LNCaP clone FGC (cell line): ENCODE data around the gene PCDHGB4.
"Not testable (repeated sequence)": the region's sequence is repeated elsewhere in the genome, so short reads cannot be mapped to it uniquely, and the experiment has no call there.

Experiments used
- DNase-seq: peaks from one replicate; pipeline ENCODE4 v3.0.0-alpha.2; 2011; ENCODE audit warnings: low read depth
- H3K4me3 ChIP-seq: 2 replicates; pipeline ENCODE4 v1.5.1; 2011; ENCODE audit warnings: mild to moderate bottlenecking, low read depth, low read length, control low read depth
- TF ChIP-seq, protein P1 (sequence below): IDR thresholded peaks from 2 replicates; pipeline ENCODE4 v1.5.1; 2012; ENCODE audit warnings: mild to moderate bottlenecking; ENCODE audit not compliant: control insufficient read depth, insufficient read depth; ENCODE audit errors: extremely low read depth

PCDHGB4 gene

DNA sequence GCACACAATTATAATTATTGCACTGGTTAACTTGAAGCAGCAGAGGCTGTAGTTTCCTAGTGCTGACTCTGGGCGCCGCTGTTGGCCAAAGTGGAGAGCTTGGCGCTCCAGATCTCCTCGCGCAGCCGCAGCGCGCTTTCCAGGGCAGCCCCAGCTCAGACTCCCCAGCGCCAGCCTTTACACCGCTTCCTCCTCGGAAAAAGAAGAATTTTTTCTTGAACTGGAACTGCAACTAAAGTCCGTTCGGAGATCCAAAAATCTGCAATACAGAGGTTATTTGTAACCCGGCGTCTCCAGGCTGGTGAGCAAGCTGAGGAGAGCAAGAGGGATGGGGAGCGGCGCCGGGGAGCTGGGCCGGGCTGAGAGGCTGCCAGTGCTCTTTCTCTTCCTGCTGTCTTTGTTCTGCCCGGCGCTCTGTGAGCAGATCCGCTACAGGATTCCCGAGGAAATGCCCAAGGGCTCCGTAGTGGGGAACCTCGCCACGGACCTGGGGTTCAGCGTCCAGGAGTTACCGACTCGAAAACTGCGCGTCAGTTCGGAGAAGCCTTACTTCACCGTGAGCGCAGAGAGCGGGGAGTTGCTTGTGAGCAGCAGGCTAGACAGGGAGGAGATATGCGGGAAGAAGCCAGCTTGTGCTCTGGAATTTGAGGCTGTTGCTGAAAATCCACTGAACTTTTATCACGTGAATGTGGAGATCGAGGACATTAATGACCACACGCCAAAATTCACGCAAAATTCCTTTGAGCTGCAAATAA, at the start of gene PCDHGB4:
TSS of gene PCDHGB4 (plus strand) at position 142 of the 755 bp plus-strand sequence. CDS start at position 329, 187 bp downstream.
- DNase-seq, H3K4me3 ChIP-seq: not testable (repeated sequence)
- TF ChIP-seq, protein P1, sequence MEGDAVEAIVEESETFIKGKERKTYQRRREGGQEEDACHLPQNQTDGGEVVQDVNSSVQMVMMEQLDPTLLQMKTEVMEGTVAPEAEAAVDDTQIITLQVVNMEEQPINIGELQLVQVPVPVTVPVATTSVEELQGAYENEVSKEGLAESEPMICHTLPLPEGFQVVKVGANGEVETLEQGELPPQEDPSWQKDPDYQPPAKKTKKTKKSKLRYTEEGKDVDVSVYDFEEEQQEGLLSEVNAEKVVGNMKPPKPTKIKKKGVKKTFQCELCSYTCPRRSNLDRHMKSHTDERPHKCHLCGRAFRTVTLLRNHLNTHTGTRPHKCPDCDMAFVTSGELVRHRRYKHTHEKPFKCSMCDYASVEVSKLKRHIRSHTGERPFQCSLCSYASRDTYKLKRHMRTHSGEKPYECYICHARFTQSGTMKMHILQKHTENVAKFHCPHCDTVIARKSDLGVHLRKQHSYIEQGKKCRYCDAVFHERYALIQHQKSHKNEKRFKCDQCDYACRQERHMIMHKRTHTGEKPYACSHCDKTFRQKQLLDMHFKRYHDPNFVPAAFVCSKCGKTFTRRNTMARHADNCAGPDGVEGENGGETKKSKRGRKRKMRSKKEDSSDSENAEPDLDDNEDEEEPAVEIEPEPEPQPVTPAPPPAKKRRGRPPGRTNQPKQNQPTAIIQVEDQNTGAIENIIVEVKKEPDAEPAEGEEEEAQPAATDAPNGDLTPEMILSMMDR, result peak; percentile 25; the same call in 1 of the 2 replicates

DNA sequence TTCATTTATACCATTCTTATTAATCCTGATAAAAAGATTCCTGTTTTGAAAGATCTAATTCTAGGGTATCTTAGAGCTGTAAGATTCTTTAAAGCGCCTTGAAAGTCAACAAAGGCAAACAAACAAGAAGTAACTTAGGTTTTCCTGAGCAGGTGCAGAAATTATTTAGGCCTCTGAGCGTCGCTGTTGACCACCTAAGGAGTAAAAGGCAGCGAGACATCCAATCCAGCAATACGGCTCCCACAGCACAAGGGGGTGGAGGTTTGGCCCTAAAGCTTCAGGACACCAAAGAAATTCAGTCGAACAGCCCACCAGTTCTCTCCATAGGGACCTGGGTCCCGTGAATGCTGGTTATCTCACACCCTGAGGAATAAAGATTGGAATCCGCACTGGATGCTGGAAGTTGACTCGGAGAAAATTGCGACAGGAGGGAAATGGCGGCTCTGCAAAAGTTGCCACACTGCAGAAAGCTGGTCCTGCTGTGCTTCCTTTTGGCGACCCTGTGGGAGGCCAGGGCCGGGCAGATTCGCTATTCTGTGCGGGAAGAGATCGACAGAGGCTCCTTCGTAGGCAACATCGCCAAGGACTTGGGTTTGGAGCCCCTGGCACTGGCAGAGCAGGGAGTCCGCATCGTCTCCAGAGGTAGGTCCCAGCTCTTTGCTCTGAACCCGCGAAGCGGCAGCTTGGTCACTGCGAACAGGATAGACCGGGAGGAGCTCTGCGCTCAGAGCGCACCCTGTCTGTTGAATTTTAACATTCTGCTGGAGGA, 48.8 kb upstream of the PCDHGB4 start, which contains the start of gene PCDHGA2:
TSS of gene PCDHGA2 (plus strand) at position 223 of the 769 bp plus-strand sequence.
- DNase-seq, result no peak
- TF ChIP-seq, protein P1, result peak; percentile 38; the same call in 1 of the 2 replicates

DNA sequence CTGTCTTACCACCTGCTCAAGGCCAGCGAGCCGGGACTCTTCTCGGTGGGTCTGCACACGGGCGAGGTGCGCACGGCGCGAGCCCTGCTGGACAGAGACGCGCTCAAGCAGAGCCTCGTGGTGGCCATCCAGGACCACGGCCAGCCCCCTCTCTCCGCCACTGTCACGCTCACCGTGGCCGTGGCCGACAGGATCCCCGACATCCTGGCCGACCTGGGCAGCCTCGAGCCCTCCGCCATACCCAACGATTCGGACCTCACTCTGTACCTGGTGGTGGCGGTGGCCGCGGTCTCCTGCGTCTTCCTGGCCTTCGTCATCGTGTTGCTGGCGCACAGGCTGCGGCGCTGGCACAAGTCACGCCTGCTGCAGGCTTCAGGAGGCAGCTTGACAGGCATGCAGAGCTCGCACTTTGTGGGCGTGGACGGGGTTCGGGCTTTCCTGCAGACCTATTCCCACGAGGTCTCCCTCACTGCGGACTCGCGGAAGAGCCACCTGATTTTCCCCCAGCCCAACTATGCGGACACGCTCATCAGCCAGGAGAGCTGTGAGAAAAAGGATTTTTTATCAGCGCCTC, 46.6 kb upstream of the PCDHGB4 start:
- DNase-seq, H3K4me3 ChIP-seq: not testable (repeated sequence)

More for the DNA sequence above, 48.8 kb upstream of the PCDHGB4 start, which contains the start of gene PCDHGA2:
- peak within 1 kb of the TSS; percentile 38 for H3K4me3 ChIP-seq

DNA sequence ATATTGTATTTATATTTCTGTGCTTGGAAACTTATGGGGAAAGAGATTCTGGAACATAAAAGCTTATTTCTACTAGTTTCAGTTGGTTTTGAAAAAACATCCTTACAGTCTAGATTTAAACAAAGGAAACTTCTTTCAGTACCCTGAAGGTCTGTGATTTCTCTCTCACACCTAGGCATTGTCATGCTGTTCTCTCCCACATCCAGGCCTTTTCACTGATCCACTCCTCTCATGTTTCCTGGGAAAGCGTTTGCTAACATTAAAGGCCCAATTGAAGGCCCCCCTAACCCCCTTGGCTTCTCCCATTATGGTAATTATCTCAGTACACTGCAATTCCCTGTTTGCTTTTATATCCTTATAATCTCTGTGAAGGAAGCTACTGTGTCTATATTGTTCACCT, 44.7 kb upstream of the PCDHGB4 start:
- no peak overlapping the region for H3K4me3 ChIP-seq
- TF ChIP-seq, protein P1, result no peak
- DNase-seq, result no peak

DNA sequence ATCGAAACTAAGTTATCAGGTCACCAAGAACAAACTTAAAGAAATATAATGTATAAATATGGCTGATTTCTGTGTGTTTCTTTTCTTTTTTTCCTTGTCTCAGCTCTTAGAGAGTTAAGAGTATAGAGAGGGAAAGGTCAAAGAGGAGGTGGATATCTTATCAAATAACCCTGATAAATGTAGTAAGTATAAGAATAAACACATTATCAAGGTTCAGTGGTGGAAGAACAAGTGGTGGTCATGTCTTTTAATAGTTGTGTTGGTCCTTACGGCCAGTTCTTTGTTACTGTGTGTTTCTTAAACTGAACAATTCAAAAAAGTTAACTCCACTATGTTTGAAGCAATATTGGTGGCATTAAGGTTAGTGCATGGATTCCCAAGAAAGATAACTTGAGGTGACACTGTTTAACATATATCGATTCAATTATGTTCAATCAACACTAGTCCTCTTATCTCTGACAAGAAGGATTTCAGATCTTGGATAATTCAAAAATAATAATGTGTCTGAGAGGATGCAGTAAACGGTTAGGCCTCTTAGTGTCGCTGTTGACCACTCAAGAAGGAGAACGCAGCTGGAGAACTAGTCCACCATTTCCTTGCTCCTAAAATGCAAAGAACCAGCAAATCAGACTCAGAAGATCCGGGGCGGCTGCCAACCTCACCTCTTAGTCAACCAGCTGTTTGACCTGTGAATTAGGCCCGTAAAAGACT, 44.1 kb upstream of the PCDHGB4 start, which contains the start of gene PCDHGA3:
TSS of gene PCDHGA3 (plus strand) at position 588 of the 711 bp plus-strand sequence. CDS start 205 bp downstream, outside the sequence.
- peak within 1 kb of the TSS; percentile 53 for H3K4me3 ChIP-seq
- peak; percentile 39 for DNase-seq
- TF ChIP-seq, protein P1, result peak; percentile 59

DNA sequence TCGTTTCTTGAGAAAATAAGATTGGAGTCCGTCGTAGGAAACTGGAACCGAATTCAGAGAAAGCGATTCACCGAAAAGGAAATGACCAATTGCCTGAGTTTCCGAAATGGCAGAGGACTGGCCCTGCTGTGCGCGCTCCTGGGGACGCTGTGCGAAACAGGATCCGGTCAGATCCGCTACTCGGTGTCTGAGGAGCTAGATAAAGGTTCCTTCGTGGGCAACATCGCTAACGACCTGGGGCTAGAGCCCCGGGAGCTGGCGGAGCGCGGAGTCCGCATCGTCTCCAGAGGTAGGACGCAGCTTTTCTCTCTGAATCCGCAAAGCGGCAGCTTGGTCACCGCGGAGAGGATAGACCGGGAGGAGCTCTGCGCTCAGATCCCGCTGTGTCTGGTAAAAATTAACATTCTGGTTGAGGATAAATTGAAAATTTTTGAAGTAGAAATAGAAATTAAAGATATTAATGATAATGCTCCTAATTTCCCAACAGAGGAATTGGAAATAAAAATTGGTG, 43.5 kb upstream of the PCDHGB4 start:
- no peak for DNase-seq
- TF ChIP-seq, protein P1, result no peak
- peak overlapping the region; percentile 53 for H3K4me3 ChIP-seq
